GM12878 (cell line): ENCODE data around the gene CHMP4B. TPM values are rescaled to one million over a fixed set of nuclear protein-coding genes. Genes with fewer than 3 reads are reported as not detected.

Experiments used
- CHD2 ChIP-seq: IDR thresholded peaks from 2 replicates; pipeline ENCODE4 v1.6.1; 2011; ENCODE audit warnings: low read depth, low read length, improper control_type of control experiment, borderline replicate concordance
- CREB1 ChIP-seq: IDR thresholded peaks from 2 replicates; pipeline ENCODE4 v1.6.1; 2012; ENCODE audit warnings: low read depth, mild to moderate bottlenecking, inconsistent platforms
- CUX1 ChIP-seq: IDR thresholded peaks from 2 replicates; pipeline ENCODE4 v1.6.1; 2012; ENCODE audit warnings: improper control_type of control experiment, low read depth, low read length; ENCODE audit not compliant: insufficient replicate concordance
- NR2C1 ChIP-seq: fragments of 450-650 bp; IDR thresholded peaks from 2 replicates; pipeline ENCODE4 v1.6.1; 2017; ENCODE audit warnings: antibody characterized with exemption, mild to moderate bottlenecking, moderate library complexity
- polyA plus RNA-seq, 11 experiments: library from polyadenylated mRNA; depleted of rRNA in 4 of 11; unstranded in 6 of 11; stranded (reverse) in 5 of 11; fragments of >200 nt; fragmentation: Nextera tagmentation in 4 of 11; fragmentation: Illumina TruSeq in 1 of 11; extraction: Ambion mirVana in 4 of 11; extraction: Trizol in 1 of 11; gene quantifications; 1 replicate in 1 of 11; 2 replicates in 10 of 11; pipeline versions ENCODE4 v1.2.1 to v1.2.3, GENCODE V29; 2011 to 2016; ENCODE audit warnings: inconsistent platforms in 2 of 11, missing spikeins in 2 of 11, low read depth in 1 of 11
- total RNA-seq, 4 experiments: library from RNA; depleted of rRNA in 3 of 4; stranded (reverse); fragments of >200 nt in 3 of 4; fragmentation: Illumina TruSeq in 1 of 4; extraction: Trizol in 1 of 4; gene quantifications; 2 replicates each; pipeline versions ENCODE4 v1.2.1 to v1.2.3, GENCODE V29; 2013 to 2021
- TF ChIP-seq, protein P1 (sequence below): IDR thresholded peaks from 2 replicates; pipeline ENCODE4 v1.6.1; 2011; ENCODE audit warnings: low read depth, low read length, improper control_type of control experiment, borderline replicate concordance
- TF ChIP-seq, protein P2 (sequence below): fragments of 450-650 bp; IDR thresholded peaks from 2 replicates; pipeline ENCODE4 v1.6.1; 2018; ENCODE audit warnings: mild to moderate bottlenecking, low read depth, moderate library complexity; ENCODE audit not compliant: partially characterized antibody

Gene CHMP4B
- total and polyA plus RNA-seq, 10 of the 15 experiments (the other 5 are each of a cell fraction or from before 2014, with no cell fraction given): 4.2 to 118 (median 49.6) TPM

- TF ChIP-seq, protein P1, sequence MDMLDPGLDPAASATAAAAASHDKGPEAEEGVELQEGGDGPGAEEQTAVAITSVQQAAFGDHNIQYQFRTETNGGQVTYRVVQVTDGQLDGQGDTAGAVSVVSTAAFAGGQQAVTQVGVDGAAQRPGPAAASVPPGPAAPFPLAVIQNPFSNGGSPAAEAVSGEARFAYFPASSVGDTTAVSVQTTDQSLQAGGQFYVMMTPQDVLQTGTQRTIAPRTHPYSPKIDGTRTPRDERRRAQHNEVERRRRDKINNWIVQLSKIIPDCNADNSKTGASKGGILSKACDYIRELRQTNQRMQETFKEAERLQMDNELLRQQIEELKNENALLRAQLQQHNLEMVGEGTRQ: no peak
- TF ChIP-seq, protein P2, sequence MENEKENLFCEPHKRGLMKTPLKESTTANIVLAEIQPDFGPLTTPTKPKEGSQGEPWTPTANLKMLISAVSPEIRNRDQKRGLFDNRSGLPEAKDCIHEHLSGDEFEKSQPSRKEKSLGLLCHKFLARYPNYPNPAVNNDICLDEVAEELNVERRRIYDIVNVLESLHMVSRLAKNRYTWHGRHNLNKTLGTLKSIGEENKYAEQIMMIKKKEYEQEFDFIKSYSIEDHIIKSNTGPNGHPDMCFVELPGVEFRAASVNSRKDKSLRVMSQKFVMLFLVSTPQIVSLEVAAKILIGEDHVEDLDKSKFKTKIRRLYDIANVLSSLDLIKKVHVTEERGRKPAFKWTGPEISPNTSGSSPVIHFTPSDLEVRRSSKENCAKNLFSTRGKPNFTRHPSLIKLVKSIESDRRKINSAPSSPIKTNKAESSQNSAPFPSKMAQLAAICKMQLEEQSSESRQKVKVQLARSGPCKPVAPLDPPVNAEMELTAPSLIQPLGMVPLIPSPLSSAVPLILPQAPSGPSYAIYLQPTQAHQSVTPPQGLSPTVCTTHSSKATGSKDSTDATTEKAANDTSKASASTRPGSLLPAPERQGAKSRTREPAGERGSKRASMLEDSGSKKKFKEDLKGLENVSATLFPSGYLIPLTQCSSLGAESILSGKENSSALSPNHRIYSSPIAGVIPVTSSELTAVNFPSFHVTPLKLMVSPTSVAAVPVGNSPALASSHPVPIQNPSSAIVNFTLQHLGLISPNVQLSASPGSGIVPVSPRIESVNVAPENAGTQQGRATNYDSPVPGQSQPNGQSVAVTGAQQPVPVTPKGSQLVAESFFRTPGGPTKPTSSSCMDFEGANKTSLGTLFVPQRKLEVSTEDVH: no peak
- no peak for TF ChIP-seq CHD2
- TF ChIP-seq CUX1: no peak
- no peak for TF ChIP-seq CREB1
- TF ChIP-seq NR2C1: no peak
Observed at GRCh38 chr20:33819456-33819855, 8.3 kb downstream of the CHMP4B start (continued).
